ENCODE measurements around the gene LAPTM5.

GRCh38 chr1:30768830-30769718, 11.5 kb upstream of the LAPTM5 start:
- TF ChIP-seq ZNF772 (CRISPR knock-in tag; IDR thresholded peaks at IDR 0.05) (no peak), PHF8 (CRISPR knock-in tag; IDR thresholded peaks at IDR 0.05) (no peak), PRMT3 (CRISPR knock-in tag; IDR thresholded peaks at IDR 0.05; ENCODE audit: borderline replicate concordance, low read depth) (no peak), CEBPG (CRISPR knock-in tag; IDR thresholded peaks at IDR 0.05) (no peak), EP300 (IDR thresholded peaks at IDR 0.05; ENCODE audit: low read depth in 2 of 2, low read length in 2 of 2) (no peak), EP300 (CRISPR knock-in tag; IDR thresholded peaks at IDR 0.05; ENCODE audit: borderline replicate concordance) (no peak), CTCF (CRISPR knock-in tag; IDR thresholded peaks at IDR 0.05) (no peak), CAMTA2 (CRISPR knock-in tag; IDR thresholded peaks at IDR 0.05; ENCODE audit: borderline replicate concordance) (no peak), IKZF4 (CRISPR knock-in tag; IDR thresholded peaks at IDR 0.05; ENCODE audit: borderline replicate concordance, low read depth, not compliant biosample characterization) (no peak), SUZ12 (IDR thresholded peaks at IDR 0.05; ENCODE audit: low read depth, low read length) (no peak)

All from HepG2 (cell line).